Omental fat pad (tissue), 4 donors: ENCODE results near the gene CS. TPM values are rescaled to one million over a fixed set of nuclear protein-coding genes. Genes with fewer than 3 reads are reported as not detected.
"Not testable (repeated sequence)": the region's sequence is repeated elsewhere in the genome, so short reads cannot be mapped to it uniquely, and the experiment has no call there.

ENCODE experiments used
- ATAC-seq: fragments of 150-250 bp; one replicate; pipeline ENCODE4 v1.9.1; 2016; ENCODE audit warnings: mild to moderate bottlenecking, moderate library complexity; ENCODE audit not compliant: low FRiP score
- DNase-seq: peaks from one replicate; pipeline ENCODE4 v3.0.0-alpha.2; 2019; ENCODE audit warnings: low spot score
- CTCF ChIP-seq, 3 donors: fragments of 450-650 bp; IDR thresholded peaks; one replicate each; pipeline ENCODE4 v1.5.1; 2016 to 2017; ENCODE audit warnings: antibody characterized with exemption in 3 of 3, mild to moderate bottlenecking in 3 of 3, moderate library complexity in 2 of 3
- total RNA-seq, 4 donors: library from RNA; depleted of rRNA; stranded (reverse); fragments of >200 nt; gene quantifications; one replicate each; pipeline ENCODE4 v1.1.0, GENCODE V29; 2016

Gene CS
- total RNA-seq, 4 donors from 2014 or later: 143 to 210 (median 194) TPM

- no peak for TF ChIP-seq CTCF (IDR thresholded peaks at IDR 0.05)
- no peak for DNase-seq
- ATAC-seq: no peak
These were observed 37.7 kb upstream of the CS start for GRCh38 chr12:56337753-56338251.

GRCh38 chr12:56336361-56337167 is 36.4 kb upstream of the CS start:
- DNase-seq (no peak), ATAC-seq (no peak)

GRCh38 chr12:56335527-56335926 is 35.4 kb upstream of the CS start:
- not testable (repeated sequence) for ATAC-seq, DNase-seq

More at GRCh38 chr12:56336361-56337167, 36.4 kb upstream of the CS start:
- TF ChIP-seq CTCF (IDR thresholded peaks at IDR 0.05): no peak

GRCh38 chr12:56334490-56334793 is 34.3 kb upstream of the CS start:
- no peak for TF ChIP-seq CTCF (IDR thresholded peaks at IDR 0.05)
- ATAC-seq (no peak), DNase-seq (no peak)

GRCh38 chr12:56333679-56334489 is 33.8 kb upstream of the CS start, which contains the start of gene PAN2:
Gene PAN2 (minus strand): TSS chr12:56334000. CDS start chr12:56333094, 906 bp downstream.
- ATAC-seq: peak; percentile 99
- peak; percentile 87 for DNase-seq
- TF ChIP-seq CTCF (IDR thresholded peaks at IDR 0.05): no peak

GRCh38 chr12:56333197-56333678 is 33.1 kb upstream of the CS start:
- no peak for TF ChIP-seq CTCF (IDR thresholded peaks at IDR 0.05)
- ATAC-seq: no peak
- DNase-seq: no peak

GRCh38 chr12:56332512-56333196 is 32.5 kb upstream of the CS start:
- DNase-seq: no peak
- no peak for TF ChIP-seq CTCF (IDR thresholded peaks at IDR 0.05)
- ATAC-seq: no peak
